HepG2 (cell line): ENCODE results near the gene FANCD2. TPM values are rescaled to one million over a fixed set of nuclear protein-coding genes. Genes with fewer than 3 reads are reported as not detected.

Experiments
- CCAR2 ChIP-seq: fragments of 200-400 bp; formaldehyde crosslinking; optimal IDR thresholded peaks from 2 replicates; pipeline ENCODE3; 2018; ENCODE audit warnings: low read depth, mild to moderate bottlenecking, low read length, moderate library complexity
- CEBPG ChIP-seq: IDR thresholded peaks from 2 replicates; pipeline ENCODE4 v1.6.1; 2016
- FOXJ3 ChIP-seq: sonication (generic); formaldehyde crosslinking; IDR thresholded peaks from 2 replicates; pipeline ENCODE4 v1.4.0; 2020; ENCODE audit warnings: missing genetic modification reagents, mild to moderate bottlenecking, borderline replicate concordance
- HMG20B ChIP-seq: conservative IDR thresholded peaks from 2 replicates; pipeline ENCODE4 v1.6.1; 2016; ENCODE audit warnings: missing genetic modification reagents, missing compliant biosample characterization
- HNRNPLL ChIP-seq: fragments of 200-400 bp; formaldehyde crosslinking; IDR thresholded peaks from 2 replicates; pipeline ENCODE4 v1.6.1; 2017; ENCODE audit warnings: mild to moderate bottlenecking, low read depth, low read length; ENCODE audit not compliant: poor library complexity, severe bottlenecking
- HOXA3 ChIP-seq: sonication (generic); formaldehyde crosslinking; IDR thresholded peaks from 2 replicates; pipeline ENCODE4 v1.5.0; 2020; ENCODE audit warnings: missing genetic modification reagents
- KLF6 ChIP-seq: IDR thresholded peaks from 2 replicates; pipeline ENCODE4 v1.8.0; 2016; ENCODE audit warnings: missing biosample characterization, missing genetic modification reagents
- MAZ ChIP-seq, 2 experiments: sonication (generic) in 1 of 2; formaldehyde crosslinking in 1 of 2; IDR thresholded peaks; 2 replicates each; pipeline versions ENCODE4 v1.5.0 to v1.6.1; 2012 to 2020; ENCODE audit warnings: low read depth in 2 of 2, mild to moderate bottlenecking in 2 of 2, borderline replicate concordance in 1 of 2, improper control_type of control experiment in 1 of 2, low read length in 1 of 2, missing genetic modification reagents in 1 of 2, moderate library complexity in 1 of 2
- MYPOP ChIP-seq: sonication (generic); formaldehyde crosslinking; IDR thresholded peaks from 2 replicates; pipeline ENCODE4 v1.8.1; 2023; ENCODE audit warnings: mild to moderate bottlenecking, moderate library complexity, missing genetic modification reagents
- NFYC ChIP-seq: IDR thresholded peaks from 2 replicates; pipeline ENCODE4 v1.6.1; 2016; ENCODE audit warnings: missing genetic modification reagents, missing compliant biosample characterization
- NR2F1 ChIP-seq, 2 experiments: fragments of 450-650 bp in 1 of 2; formaldehyde crosslinking in 1 of 2; IDR thresholded peaks; 2 replicates each; pipeline versions ENCODE4 v1.5.0 to v1.6.1; 2016 to 2020; ENCODE audit warnings: mild to moderate bottlenecking in 1 of 2, missing compliant biosample characterization in 1 of 2, missing genetic modification reagents in 1 of 2, moderate library complexity in 1 of 2
- PHB2 ChIP-seq: fragments of 450-650 bp; IDR thresholded peaks from 2 replicates; pipeline ENCODE4 v1.6.1; 2018; ENCODE audit not compliant: partially characterized antibody
- PHF21A ChIP-seq: sonication (generic); formaldehyde crosslinking; IDR thresholded peaks from 2 replicates; pipeline ENCODE4 v1.5.0; 2020; ENCODE audit warnings: mild to moderate bottlenecking, missing genetic modification reagents
- THAP8 ChIP-seq: sonication (generic); formaldehyde crosslinking; IDR thresholded peaks from 2 replicates; pipeline ENCODE4 v1.5.1; 2020; ENCODE audit warnings: missing genetic modification reagents, mild to moderate bottlenecking, borderline replicate concordance
- ZFP90 ChIP-seq: sonication (generic); formaldehyde crosslinking; IDR thresholded peaks from 2 replicates; pipeline ENCODE4 v1.8.0; 2022; ENCODE audit warnings: missing genetic modification reagents, mild to moderate bottlenecking, inconsistent platforms, borderline replicate concordance
- ZNF34 ChIP-seq: sonication (generic); formaldehyde crosslinking; IDR thresholded peaks from 2 replicates; pipeline ENCODE4 v1.4.0; 2020; ENCODE audit warnings: mild to moderate bottlenecking, missing genetic modification reagents, borderline replicate concordance
- ZNF597 ChIP-seq: sonication (generic); formaldehyde crosslinking; IDR thresholded peaks from 2 replicates; pipeline ENCODE4 v1.5.0; 2020; ENCODE audit warnings: missing genetic modification reagents
- ZNF619 ChIP-seq: sonication (generic); formaldehyde crosslinking; IDR thresholded peaks from 2 replicates; pipeline ENCODE4 v1.4.0; 2020; ENCODE audit warnings: mild to moderate bottlenecking, missing genetic modification reagents
- ZNF761 ChIP-seq: sonication (generic); formaldehyde crosslinking; conservative IDR thresholded peaks from 2 replicates; pipeline ENCODE4 v1.4.0; 2020; ENCODE audit warnings: mild to moderate bottlenecking, missing genetic modification reagents
- ZSCAN22 ChIP-seq: sonication (generic); formaldehyde crosslinking; IDR thresholded peaks from 2 replicates; pipeline ENCODE4 v1.4.0; 2020; ENCODE audit warnings: mild to moderate bottlenecking, missing genetic modification reagents
- ZSCAN5A ChIP-seq: sonication (generic); formaldehyde crosslinking; IDR thresholded peaks from 2 replicates; pipeline ENCODE4 v1.8.0; 2022; ENCODE audit warnings: mild to moderate bottlenecking, missing genetic modification reagents, borderline replicate concordance
- polyA plus RNA-seq, 8 experiments: library from polyadenylated mRNA; depleted of rRNA in 3 of 8; stranded (reverse) in 7 of 8; unstranded in 1 of 8; fragments of >200 nt; fragmentation: Illumina TruSeq in 4 of 8; extraction: Trizol in 4 of 8; gene quantifications; 2 replicates each; pipeline versions ENCODE4 v1.2.1 to v1.2.3, GENCODE V29; 2011 to 2016; ENCODE audit warnings: low read depth in 4 of 8, missing spikeins in 1 of 8, mixed read lengths in 1 of 8; ENCODE audit not compliant: insufficient read depth in 1 of 8
- total RNA-seq, 5 experiments: library from RNA; depleted of rRNA; stranded (reverse); fragments of >200 nt; fragmentation: Illumina TruSeq; extraction: Trizol; gene quantifications; 2 replicates each; pipeline ENCODE4 v1.2.3, GENCODE V29; 2016; ENCODE audit warnings: low read depth in 1 of 5

Gene FANCD2
- total and polyA plus RNA-seq, 2 of the 13 experiments (the other 11 are each of a cell fraction or from before 2014, with no cell fraction given) = 10.1 to 42.0 TPM

DNA sequence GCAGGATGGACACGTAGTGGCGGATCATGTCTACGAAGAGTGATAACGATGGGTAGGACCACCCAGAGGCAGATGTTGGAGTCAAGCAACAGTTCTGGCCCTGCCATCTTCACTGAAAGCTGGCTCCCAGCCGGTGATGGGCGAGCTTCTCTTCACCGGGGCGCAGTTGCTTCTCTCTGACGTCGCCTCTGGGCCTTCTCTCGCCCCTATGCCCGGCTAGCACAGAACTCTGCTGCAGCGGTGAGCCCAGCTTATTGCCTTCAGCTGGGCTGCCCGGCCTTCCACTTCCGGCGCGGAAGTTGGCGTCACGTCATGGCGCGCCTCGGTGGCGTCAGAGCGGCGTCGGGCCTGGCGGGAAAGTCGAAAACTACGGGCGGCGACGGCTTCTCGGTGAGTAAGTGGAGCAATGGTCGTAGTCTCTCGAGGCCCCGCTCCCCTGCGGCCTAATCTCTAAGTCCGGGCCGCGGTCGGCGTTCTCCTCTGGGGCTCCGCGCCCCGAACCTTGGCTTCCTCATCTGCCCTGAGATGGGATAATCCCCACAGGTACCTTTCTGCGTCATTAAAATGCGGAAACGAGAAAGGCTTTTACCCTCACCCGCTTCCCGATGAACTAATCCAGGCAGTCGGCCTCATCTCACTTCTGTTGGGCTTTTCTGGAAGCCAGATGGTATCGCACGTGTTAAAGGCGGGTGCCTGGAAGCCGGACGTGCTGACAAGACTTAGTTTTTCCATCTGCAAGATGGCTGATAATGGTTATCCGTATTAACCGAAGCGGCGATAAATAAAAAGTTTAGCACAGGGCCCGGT, at the start of gene FANCD2 (continued):
- TF ChIP-seq MYPOP = peak; percentile 71; the same call in 1 of the 2 replicates
- no peak for TF ChIP-seq MAZ (IDR thresholded peaks at IDR 0.05; ENCODE audit: borderline replicate concordance, low read depth, low read length)
- TF ChIP-seq MAZ (CRISPR knock-in tag; IDR thresholded peaks at IDR 0.05; ENCODE audit: low read depth) = peak; percentile 94
- TF ChIP-seq CEBPG = peak; percentile 48; the same call in 1 of the 2 replicates
- peak; percentile 77; the same call in 1 of the 2 replicates for TF ChIP-seq KLF6
- peak; percentile 84; the same call in 1 of the 2 replicates for TF ChIP-seq ZSCAN5A
- TF ChIP-seq PHF21A (CRISPR knock-in tag) = no peak
- no peak; the same call in 1 of the 2 replicates for TF ChIP-seq ZFP90 (CRISPR knock-in tag)
- TF ChIP-seq FOXJ3 (CRISPR knock-in tag) = no peak; the same call in 1 of the 2 replicates
- TF ChIP-seq ZNF34 = no peak
- no peak for TF ChIP-seq ZSCAN22
- no peak for TF ChIP-seq CCAR2
- TF ChIP-seq HNRNPLL = peak; percentile 64
- no peak for TF ChIP-seq PHB2
- no peak for TF ChIP-seq HMG20B (CRISPR knock-in tag)
- TF ChIP-seq ZNF761 (CRISPR knock-in tag) = 0 out of 2 replicates have a peak, but pooled peaks have one; percentile 58
- TF ChIP-seq NR2F1 (CRISPR knock-in tag; IDR thresholded peaks at IDR 0.05) = no peak; a peak in 1 of 4 replicates
- 0 out of 2 replicates have a peak, but pooled peaks have one; percentile 33 for TF ChIP-seq THAP8 (CRISPR knock-in tag)
- TF ChIP-seq NFYC (CRISPR knock-in tag) = peak; percentile 56
- no peak for TF ChIP-seq ZNF597
- peak; percentile 53; the same call in 1 of the 2 replicates for TF ChIP-seq ZNF619 (CRISPR knock-in tag)
- peak; percentile 100 for TF ChIP-seq HOXA3 (CRISPR knock-in tag)
